Uterus (tissue), 4 donors: Measurements from ENCODE around the gene MMEL1. TPM values are rescaled to one million over a fixed set of nuclear protein-coding genes. Genes with fewer than 3 reads are reported as not detected.

ENCODE experiments used
- DNase-seq, 2 donors: peaks; one replicate each; pipeline ENCODE4 v3.0.0-alpha.2; 2019 to 2020
- H3K27ac ChIP-seq, 2 donors: fragments of 200-600 bp; sonication (generic); 1 replicate in 1 of 2; 2 replicates in 1 of 2; pipeline ENCODE4 v1.5.1; 2016 to 2018
- H3K27me3 ChIP-seq, 2 donors: fragments of 200-600 bp; sonication (generic); one replicate each; pipeline ENCODE4 v1.5.1; 2018 to 2019; ENCODE audit warnings: control low read depth in 1 of 2
- H3K36me3 ChIP-seq, 2 donors: fragments of 200-600 bp; sonication (generic); one replicate each; pipeline ENCODE4 v1.5.1; 2019; ENCODE audit warnings: control low read depth in 1 of 2
- H3K4me1 ChIP-seq, 2 donors: fragments of 200-600 bp; sonication (generic); one replicate each; pipeline ENCODE4 v1.5.1; 2018 to 2019; ENCODE audit warnings: control low read depth in 1 of 2
- H3K4me3 ChIP-seq, 2 donors: fragments of 200-600 bp; sonication (generic); 1 replicate in 1 of 2; 2 replicates in 1 of 2; pipeline ENCODE4 v1.5.1; 2018 to 2019; ENCODE audit warnings: mild to moderate bottlenecking in 1 of 2
- H3K9me3 ChIP-seq, 2 donors: fragments of 200-600 bp; sonication (generic); one replicate each; pipeline ENCODE4 v1.5.1; 2019; ENCODE audit warnings: control low read depth in 1 of 2
- POLR2A ChIP-seq, 2 donors: fragments of 450-650 bp; IDR thresholded peaks; one replicate each; pipeline ENCODE4 v1.6.1; 2016; ENCODE audit warnings: antibody characterized with exemption in 2 of 2, mild to moderate bottlenecking in 1 of 2, moderate library complexity in 1 of 2
- intact Hi-C: fragments of 100-400 bp; cut with DNase I; formaldehyde crosslinking; loops from one replicate; pipeline ENCODE4 v1.15.1; 2023; ENCODE audit warnings: low total_unique reads
- total RNA-seq, 4 donors: library from RNA; depleted of rRNA in 3 of 4; stranded (reverse); fragments of >200 nt in 3 of 4; gene quantifications; one replicate each; pipeline versions ENCODE4 v1.1.0 to v1.2.4, GENCODE V29; 2014 to 2023
- TF ChIP-seq, protein P1 (sequence below), 4 experiments: fragments of 200-600 bp in 2 of 4; fragments of 450-650 bp in 2 of 4; sonication (generic) in 2 of 4; IDR thresholded peaks; one replicate each; pipeline ENCODE4 v1.5.1; 2016 to 2019; ENCODE audit warnings: antibody characterized with exemption in 4 of 4, mild to moderate bottlenecking in 2 of 4, moderate library complexity in 1 of 4
- donor health status: DM: yes; HTN: yes; CAD: no.

The MMEL1 gene
- total RNA-seq, 4 donors from 2014 or later: 2.6 to 4.8 TPM; not detected in 2

- DNase-seq: no peak
- intact Hi-C loops: no loop called here
- no peaks in the 10 kb centered on the region for H3K4me1 ChIP-seq
- no peak overlapping the region for H3K27ac ChIP-seq
- peaks cover 0 to 5% of the 10 kb centered on the region in 2 donors for H3K27me3 ChIP-seq
- peaks cover 0 to 2% of the 10 kb centered on the region in 2 donors for H3K9me3 ChIP-seq
- no peak overlapping the region for H3K4me3 ChIP-seq
- TF ChIP-seq, protein P1, sequence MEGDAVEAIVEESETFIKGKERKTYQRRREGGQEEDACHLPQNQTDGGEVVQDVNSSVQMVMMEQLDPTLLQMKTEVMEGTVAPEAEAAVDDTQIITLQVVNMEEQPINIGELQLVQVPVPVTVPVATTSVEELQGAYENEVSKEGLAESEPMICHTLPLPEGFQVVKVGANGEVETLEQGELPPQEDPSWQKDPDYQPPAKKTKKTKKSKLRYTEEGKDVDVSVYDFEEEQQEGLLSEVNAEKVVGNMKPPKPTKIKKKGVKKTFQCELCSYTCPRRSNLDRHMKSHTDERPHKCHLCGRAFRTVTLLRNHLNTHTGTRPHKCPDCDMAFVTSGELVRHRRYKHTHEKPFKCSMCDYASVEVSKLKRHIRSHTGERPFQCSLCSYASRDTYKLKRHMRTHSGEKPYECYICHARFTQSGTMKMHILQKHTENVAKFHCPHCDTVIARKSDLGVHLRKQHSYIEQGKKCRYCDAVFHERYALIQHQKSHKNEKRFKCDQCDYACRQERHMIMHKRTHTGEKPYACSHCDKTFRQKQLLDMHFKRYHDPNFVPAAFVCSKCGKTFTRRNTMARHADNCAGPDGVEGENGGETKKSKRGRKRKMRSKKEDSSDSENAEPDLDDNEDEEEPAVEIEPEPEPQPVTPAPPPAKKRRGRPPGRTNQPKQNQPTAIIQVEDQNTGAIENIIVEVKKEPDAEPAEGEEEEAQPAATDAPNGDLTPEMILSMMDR (IDR thresholded peaks at IDR 0.05): no peak
- no peak for TF ChIP-seq POLR2A (IDR thresholded peaks at IDR 0.05)
- H3K36me3 ChIP-seq: no peaks in the 10 kb centered on the region
These were observed 14.8 kb downstream of the MMEL1 start for GRCh38 chr1:2617971-2618470.

- DNase-seq: no peak
- no peaks in the 10 kb centered on the region for H3K4me1 ChIP-seq
- TF ChIP-seq, protein P1 (IDR thresholded peaks at IDR 0.05): no peak
- no peak for TF ChIP-seq POLR2A (IDR thresholded peaks at IDR 0.05)
- H3K27me3 ChIP-seq: no peaks in the 10 kb centered on the region
- H3K27ac ChIP-seq: no peak overlapping the region
- peaks cover 0 to 3% of the 10 kb centered on the region in 2 donors for H3K9me3 ChIP-seq
- no peak overlapping the region for H3K4me3 ChIP-seq
- intact Hi-C loops: no loop called here
- no peaks in the 10 kb centered on the region for H3K36me3 ChIP-seq
These were observed 18.7 kb downstream of the MMEL1 start for GRCh38 chr1:2614145-2614544.

DNA sequence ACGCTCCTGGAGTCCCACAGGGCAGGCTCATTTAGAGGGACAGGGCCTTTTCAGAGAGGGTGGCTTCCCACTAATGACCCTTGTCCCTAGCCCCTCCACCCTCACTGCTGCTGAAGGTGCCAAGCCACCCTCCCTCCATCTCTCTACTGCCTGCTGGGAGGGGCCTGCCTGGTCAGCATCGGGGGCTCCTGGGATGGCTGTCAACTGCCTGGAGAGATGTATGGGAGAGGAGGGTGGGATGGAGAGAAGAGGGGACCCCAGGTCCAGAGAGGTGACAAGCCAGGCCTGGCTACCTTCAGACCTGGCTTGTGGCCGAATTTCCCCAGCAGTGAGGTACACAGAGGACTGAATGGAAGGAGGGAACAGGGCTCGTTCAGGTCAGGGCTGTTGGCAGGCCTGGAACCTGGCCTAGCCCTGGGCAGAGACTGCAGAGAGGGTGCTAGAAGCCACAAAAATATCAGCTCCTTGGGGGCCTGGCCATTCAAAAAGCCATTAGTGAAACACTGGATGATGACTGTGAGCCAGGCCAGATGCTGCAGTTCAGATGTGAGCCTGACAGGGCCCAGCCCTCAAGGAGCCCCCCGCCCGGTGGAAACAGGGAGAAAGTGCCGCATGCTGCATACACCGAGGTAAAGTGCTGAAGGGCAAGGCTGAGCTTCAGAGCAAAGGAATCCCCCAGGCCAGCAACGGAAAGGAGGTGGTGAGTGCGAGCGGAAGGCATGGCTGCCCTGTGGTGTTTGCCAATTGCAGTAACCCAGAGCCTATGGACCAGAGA, 20.0 kb downstream of the MMEL1 start:
- no peak for DNase-seq
- TF ChIP-seq, protein P1 (IDR thresholded peaks at IDR 0.05): no peak
- TF ChIP-seq POLR2A (IDR thresholded peaks at IDR 0.05): no peak
- H3K27ac ChIP-seq: no peak overlapping the region
- H3K27me3 ChIP-seq: no peaks in the 10 kb centered on the region
- no peaks in the 10 kb centered on the region for H3K4me1 ChIP-seq
- H3K9me3 ChIP-seq: peaks cover 0 to 3% of the 10 kb centered on the region in 2 donors
- H3K4me3 ChIP-seq: no peak overlapping the region
- intact Hi-C loops: no loop called here
- no peaks in the 10 kb centered on the region for H3K36me3 ChIP-seq

GRCh38 chr1:2611621-2612437, 21.0 kb downstream of the MMEL1 start:
- intact Hi-C loops: no loop called here
- TF ChIP-seq POLR2A (IDR thresholded peaks at IDR 0.05): no peak
- TF ChIP-seq, protein P1 (IDR thresholded peaks at IDR 0.05): no peak
- Histone ChIP-seq H3K27me3 (no peaks in the 10 kb centered on the region), H3K27ac (no peak overlapping the region), H3K4me1 (no peaks in the 10 kb centered on the region), H3K9me3 (peaks cover 0 to 3% of the 10 kb centered on the region in 2 donors), H3K4me3 (no peak overlapping the region), H3K36me3 (no peaks in the 10 kb centered on the region)
- DNase-seq: no peak
